ENCODE results near the gene ZNF862. TPM values are rescaled to one million over a fixed set of nuclear protein-coding genes. Genes with fewer than 3 reads are reported as not detected.

The ZNF862 gene
- total RNA-seq, 1 experiment from 2014 or later = 17.7 TPM

- H3K4me1 Mint-ChIP-seq (ENCODE audit: low read depth, unreplicated experiment) = no peaks in the 10 kb centered on the region
- H3K9me3 Mint-ChIP-seq (ENCODE audit: low read depth, unreplicated experiment) = no peaks in the 10 kb centered on the region
- BruUV-seq (replicated peaks) = no TSS peak
- H3K27ac Mint-ChIP-seq (ENCODE audit: unreplicated experiment) = no peak overlapping the region
- peaks cover 57% of the 10 kb centered on the region for H3K27me3 Mint-ChIP-seq (ENCODE audit: unreplicated experiment)
- CTCF ChIA-PET = no interaction called here
- intact Hi-C loops (cut with micrococcal nuclease; ENCODE audit: unreplicated experiment) = no loop called here
- no peaks in the 10 kb centered on the region for H3K36me3 Mint-ChIP-seq (ENCODE audit: insufficient read depth, unreplicated experiment)
- no peak for DNase-seq
- TF ChIP-seq, protein P1, sequence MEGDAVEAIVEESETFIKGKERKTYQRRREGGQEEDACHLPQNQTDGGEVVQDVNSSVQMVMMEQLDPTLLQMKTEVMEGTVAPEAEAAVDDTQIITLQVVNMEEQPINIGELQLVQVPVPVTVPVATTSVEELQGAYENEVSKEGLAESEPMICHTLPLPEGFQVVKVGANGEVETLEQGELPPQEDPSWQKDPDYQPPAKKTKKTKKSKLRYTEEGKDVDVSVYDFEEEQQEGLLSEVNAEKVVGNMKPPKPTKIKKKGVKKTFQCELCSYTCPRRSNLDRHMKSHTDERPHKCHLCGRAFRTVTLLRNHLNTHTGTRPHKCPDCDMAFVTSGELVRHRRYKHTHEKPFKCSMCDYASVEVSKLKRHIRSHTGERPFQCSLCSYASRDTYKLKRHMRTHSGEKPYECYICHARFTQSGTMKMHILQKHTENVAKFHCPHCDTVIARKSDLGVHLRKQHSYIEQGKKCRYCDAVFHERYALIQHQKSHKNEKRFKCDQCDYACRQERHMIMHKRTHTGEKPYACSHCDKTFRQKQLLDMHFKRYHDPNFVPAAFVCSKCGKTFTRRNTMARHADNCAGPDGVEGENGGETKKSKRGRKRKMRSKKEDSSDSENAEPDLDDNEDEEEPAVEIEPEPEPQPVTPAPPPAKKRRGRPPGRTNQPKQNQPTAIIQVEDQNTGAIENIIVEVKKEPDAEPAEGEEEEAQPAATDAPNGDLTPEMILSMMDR (IDR thresholded peaks at IDR 0.05; ENCODE audit: unreplicated experiment) = no peak
- H3K4me3 Mint-ChIP-seq (ENCODE audit: low read depth, unreplicated experiment) = no peak overlapping the region
Measured at GRCh38 chr7:149816794-149817193, 21.4 kb upstream of the ZNF862 start.

DNA sequence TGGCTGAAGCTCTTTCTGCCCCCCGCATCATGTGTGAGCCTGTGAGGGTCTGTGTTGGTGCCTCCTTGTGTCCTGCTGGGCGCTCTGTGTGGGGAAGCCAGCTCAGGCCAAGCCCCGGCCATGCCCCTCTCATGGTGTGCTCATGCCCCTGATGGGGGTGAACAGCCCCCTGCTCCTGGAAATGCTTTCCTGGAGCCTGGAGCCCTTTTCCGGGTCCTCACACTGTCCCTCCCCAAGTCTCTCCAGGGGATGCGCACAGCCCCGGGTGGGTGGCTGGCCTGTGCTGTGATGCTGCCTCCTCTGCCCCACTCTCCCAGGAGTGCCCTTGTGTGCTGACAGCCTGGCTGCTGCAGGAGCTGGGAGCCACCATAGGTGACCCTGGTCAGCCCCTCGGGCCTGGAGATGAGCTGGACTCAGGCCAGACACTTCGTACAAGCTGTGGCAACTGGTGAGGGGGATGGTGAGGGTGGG lies 20.8 kb upstream of the ZNF862 start:
- intact Hi-C loops (cut with micrococcal nuclease; ENCODE audit: unreplicated experiment) = no loop called here
- H3K36me3 Mint-ChIP-seq (ENCODE audit: insufficient read depth, unreplicated experiment) = no peaks in the 10 kb centered on the region
- CTCF ChIA-PET = no interaction called here
- BruUV-seq (replicated peaks) = no TSS peak
- no peak overlapping the region for H3K4me3 Mint-ChIP-seq (ENCODE audit: low read depth, unreplicated experiment)
- TF ChIP-seq, protein P1 (IDR thresholded peaks at IDR 0.05; ENCODE audit: unreplicated experiment) = no peak
- DNase-seq = no peak
- H3K27ac Mint-ChIP-seq (ENCODE audit: unreplicated experiment) = no peak overlapping the region
- no peaks in the 10 kb centered on the region for H3K4me1 Mint-ChIP-seq (ENCODE audit: low read depth, unreplicated experiment)
- H3K9me3 Mint-ChIP-seq (ENCODE audit: low read depth, unreplicated experiment) = no peaks in the 10 kb centered on the region
- peaks cover 59% of the 10 kb centered on the region for H3K27me3 Mint-ChIP-seq (ENCODE audit: unreplicated experiment)

- intact Hi-C loops (cut with micrococcal nuclease; ENCODE audit: unreplicated experiment) = no loop called here
- CTCF ChIA-PET = no interaction called here
Measured at GRCh38 chr7:149817836-149818535, 20.2 kb upstream of the ZNF862 start.

DNA sequence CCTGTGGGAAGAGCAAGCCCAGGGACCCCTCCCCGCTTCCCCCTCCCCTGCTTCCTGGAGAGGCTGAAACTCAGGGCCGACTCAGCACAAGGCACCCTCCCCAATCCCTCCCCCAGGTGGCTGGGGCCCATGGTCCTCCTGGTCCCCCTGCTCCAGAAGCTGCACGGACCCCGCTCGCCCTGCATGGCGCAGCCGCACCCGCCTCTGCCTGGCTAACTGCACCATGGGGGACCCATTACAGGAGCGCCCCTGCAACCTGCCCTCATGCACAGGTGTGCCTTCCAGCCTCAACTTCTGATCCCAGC lies 19.7 kb upstream of the ZNF862 start:
- Mint-ChIP-seq H3K36me3 (ENCODE audit: insufficient read depth, unreplicated experiment) (no peaks in the 10 kb centered on the region), H3K27ac (ENCODE audit: unreplicated experiment) (no peak overlapping the region), H3K27me3 (ENCODE audit: unreplicated experiment) (peaks cover 65% of the 10 kb centered on the region), H3K4me3 (ENCODE audit: low read depth, unreplicated experiment) (no peak overlapping the region), H3K4me1 (ENCODE audit: low read depth, unreplicated experiment) (no peaks in the 10 kb centered on the region), H3K9me3 (ENCODE audit: low read depth, unreplicated experiment) (no peaks in the 10 kb centered on the region)
- CTCF ChIA-PET = no interaction called here
- DNase-seq = no peak
- BruUV-seq (replicated peaks) = no TSS peak
- intact Hi-C loops (cut with micrococcal nuclease; ENCODE audit: unreplicated experiment) = no loop called here
- TF ChIP-seq, protein P1 (IDR thresholded peaks at IDR 0.05; ENCODE audit: unreplicated experiment) = no peak

More at GRCh38 chr7:149817836-149818535, 20.2 kb upstream of the ZNF862 start:
- peaks cover 65% of the 10 kb centered on the region for H3K27me3 Mint-ChIP-seq (ENCODE audit: unreplicated experiment)
- no TSS peak for BruUV-seq (replicated peaks)
- no peaks in the 10 kb centered on the region for H3K9me3 Mint-ChIP-seq (ENCODE audit: low read depth, unreplicated experiment)
- H3K36me3 Mint-ChIP-seq (ENCODE audit: insufficient read depth, unreplicated experiment) = no peaks in the 10 kb centered on the region
- no peaks in the 10 kb centered on the region for H3K4me1 Mint-ChIP-seq (ENCODE audit: low read depth, unreplicated experiment)
- no peak overlapping the region for H3K27ac Mint-ChIP-seq (ENCODE audit: unreplicated experiment)
- TF ChIP-seq, protein P1 (IDR thresholded peaks at IDR 0.05; ENCODE audit: unreplicated experiment) = no peak
- no peak overlapping the region for H3K4me3 Mint-ChIP-seq (ENCODE audit: low read depth, unreplicated experiment)
- DNase-seq = no peak

All from Calu3 (cell line).